Vagina (tissue), 2 donors: ENCODE data around the gene EVX1.

Experiments
- CTCF ChIP-seq, 3 experiments: fragments of 450-650 bp in 2 of 3; fragments of 200-600 bp in 1 of 3; sonication (generic) in 1 of 3; IDR thresholded peaks; one replicate each; pipeline ENCODE4 v1.5.1; 2017 to 2019; ENCODE audit warnings: antibody characterized with exemption in 3 of 3, mild to moderate bottlenecking in 2 of 3, moderate library complexity in 2 of 3
- POLR2A ChIP-seq, 2 donors: fragments of 450-650 bp; IDR thresholded peaks; one replicate each; pipeline ENCODE4 v1.6.1; 2017; ENCODE audit warnings: antibody characterized with exemption in 2 of 2, mild to moderate bottlenecking in 2 of 2, moderate library complexity in 2 of 2
- POLR2AphosphoS5 ChIP-seq, 2 donors: sonication (generic); formaldehyde crosslinking; IDR thresholded peaks; one replicate each; pipeline ENCODE4 v1.9.0; 2017; ENCODE audit warnings: antibody characterized with exemption in 2 of 2, mild to moderate bottlenecking in 2 of 2, low read depth in 1 of 2; ENCODE audit not compliant: insufficient read depth in 1 of 2

GRCh38 chr7:27194686-27195379 is 47.8 kb upstream of the EVX1 start:
- TF ChIP-seq CTCF (IDR thresholded peaks at IDR 0.05) (no peak), POLR2A (IDR thresholded peaks at IDR 0.05) (peak in 1 of 2 donors; percentile 23), POLR2AphosphoS5 (IDR thresholded peaks at IDR 0.05; ENCODE audit: insufficient read depth in 1 of 2, low read depth in 1 of 2) (no peak)
